Endometrial microvascular endothelial cells (primary cell): ENCODE results near the gene ADAM29. TPM values are rescaled to one million over a fixed set of nuclear protein-coding genes. Genes with fewer than 3 reads are reported as not detected.
"Not testable (repeated sequence)": the region's sequence is repeated elsewhere in the genome, so short reads cannot be mapped to it uniquely, and the experiment has no call there.

ENCODE experiments used
- in situ Hi-C: cut with HindIII; loops from 2 replicates; pipeline ENCODE4 v1.10.0; 2017; ENCODE audit warnings: low sequenced_read_pairs, low pct_unique_long_range_greater_than_20kb; ENCODE audit errors: inconsistent ontology term
- total RNA-seq: library from RNA; depleted of rRNA; stranded (reverse); fragments of >200 nt; gene quantifications from one replicate; pipeline ENCODE4 v1.2.3, GENCODE V29; 2015; ENCODE audit errors: inconsistent ontology term

ADAM29 gene
- total RNA-seq, 1 donor from 2014 or later, result not detected

- in situ Hi-C loops, result no loop called here
Measured at GRCh38 chr4:174935607-174936006, 17.4 kb downstream of the ADAM29 start.

GRCh38 chr4:174940002-174940401 is 21.8 kb downstream of the ADAM29 start:
- in situ Hi-C loops, result no loop called here

GRCh38 chr4:174946246-174946645 is 28.1 kb downstream of the ADAM29 start:
- in situ Hi-C loops, result no loop called here

GRCh38 chr4:174948826-174949225 is 30.7 kb downstream of the ADAM29 start:
- in situ Hi-C loops, result no loop called here

- in situ Hi-C loops, result no loop called here
Measured at GRCh38 chr4:174972911-174973310, 54.8 kb downstream of the ADAM29 start.

GRCh38 chr4:174973336-174973735 is 55.2 kb downstream of the ADAM29 start:
- in situ Hi-C loops, result no loop called here

GRCh38 chr4:174983128-174983750 is 65.1 kb downstream of the ADAM29 start:
- in situ Hi-C loops, result no loop called here

- in situ Hi-C loops, result not testable (repeated sequence)
Measured at GRCh38 chr4:174983870-174984269, 65.7 kb downstream of the ADAM29 start.

GRCh38 chr4:174989791-174990190 is 71.6 kb downstream of the ADAM29 start:
- in situ Hi-C loops, result no loop called here

GRCh38 chr4:174993916-174994315 is 75.8 kb downstream of the ADAM29 start:
- in situ Hi-C loops, result no loop called here

GRCh38 chr4:174996079-174996478 is 77.9 kb downstream of the ADAM29 start:
- in situ Hi-C loops, result no loop called here

GRCh38 chr4:174999407-174999806 is 81.2 kb downstream of the ADAM29 start:
- in situ Hi-C loops, result no loop called here

GRCh38 chr4:175017751-175018150 is 99.6 kb downstream of the ADAM29 start:
- in situ Hi-C loops, result no loop called here

- in situ Hi-C loops, result not testable (repeated sequence)
Measured at GRCh38 chr4:175019447-175019846, 101.3 kb downstream of the ADAM29 start.

Other genes with a start within 250 kb of the ADAM29 start
- not detected for gene GLRA3, start 89.1 kb upstream of the ADAM29 start, total RNA-seq